ENCODE data around the gene OR10G4.
"Not testable (repeated sequence)": the region's sequence is repeated elsewhere in the genome, so short reads cannot be mapped to it uniquely, and the experiment has no call there.

Gene OR10G4, protein sequence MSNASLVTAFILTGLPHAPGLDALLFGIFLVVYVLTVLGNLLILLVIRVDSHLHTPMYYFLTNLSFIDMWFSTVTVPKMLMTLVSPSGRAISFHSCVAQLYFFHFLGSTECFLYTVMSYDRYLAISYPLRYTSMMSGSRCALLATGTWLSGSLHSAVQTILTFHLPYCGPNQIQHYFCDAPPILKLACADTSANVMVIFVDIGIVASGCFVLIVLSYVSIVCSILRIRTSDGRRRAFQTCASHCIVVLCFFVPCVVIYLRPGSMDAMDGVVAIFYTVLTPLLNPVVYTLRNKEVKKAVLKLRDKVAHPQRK

DNA sequence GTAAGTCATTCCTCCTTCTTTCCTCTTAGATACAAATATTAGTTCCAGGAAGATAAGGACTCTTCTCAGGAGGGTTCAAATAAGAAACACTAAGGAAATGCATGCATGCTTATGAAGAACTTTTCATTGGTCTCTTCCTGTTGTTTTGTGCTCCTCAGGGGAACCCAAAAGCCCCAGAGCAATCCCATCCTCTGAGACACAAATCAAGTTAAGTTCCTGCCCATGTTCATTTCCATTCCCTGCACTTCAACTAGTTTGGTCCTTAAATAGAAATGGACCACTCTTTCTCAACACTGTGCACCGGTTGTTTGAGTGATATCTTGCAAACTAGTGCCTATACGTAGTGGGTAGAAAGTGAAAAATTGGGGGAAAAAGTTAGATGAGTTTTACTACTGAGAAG, at the start of gene OR10G4:
Gene OR10G4 (plus strand): TSS at position 301 of the 400 bp plus-strand sequence. CDS start 2,578 bp downstream, outside the sequence.
- no peak for DNase-seq (ENCODE audit: low read depth in 2 of 2)

DNA sequence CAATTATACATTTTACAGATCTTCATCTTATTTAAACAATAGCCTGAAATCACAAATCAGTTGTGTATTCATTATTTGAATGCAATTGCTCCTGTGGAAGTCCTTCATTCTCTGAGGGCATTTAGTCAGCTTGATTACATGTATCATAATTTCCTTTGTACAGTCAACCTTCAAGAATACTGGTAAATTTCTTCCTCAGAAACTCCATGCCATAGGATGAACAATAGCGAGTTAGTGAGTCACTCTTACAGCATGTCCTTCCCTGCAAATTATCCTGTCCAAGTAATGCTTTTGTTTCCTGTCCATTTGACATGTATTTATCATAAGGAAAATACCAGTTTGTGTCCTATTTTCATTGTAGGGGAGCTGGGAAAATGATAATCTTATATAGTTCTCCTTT, 39.0 kb upstream of the OR10G4 start:
- DNase-seq (ENCODE audit: low read depth in 2 of 2): no peak

GRCh38 chr11:123976770-123977560, 35.8 kb upstream of the OR10G4 start:
- no peak for DNase-seq (ENCODE audit: low read depth in 2 of 2)

GRCh38 chr11:123977731-123978347, 35.0 kb upstream of the OR10G4 start, which contains the start of gene OR10S1:
Gene OR10S1 (minus strand): TSS chr11:123977781. CDS start chr11:123977664, 117 bp downstream.
- no peak for DNase-seq (ENCODE audit: low read depth in 2 of 2)

- DNase-seq (ENCODE audit: low read depth in 2 of 2): no peak
Measured at GRCh38 chr11:123979311-123979710, 33.5 kb upstream of the OR10G4 start.

DNA sequence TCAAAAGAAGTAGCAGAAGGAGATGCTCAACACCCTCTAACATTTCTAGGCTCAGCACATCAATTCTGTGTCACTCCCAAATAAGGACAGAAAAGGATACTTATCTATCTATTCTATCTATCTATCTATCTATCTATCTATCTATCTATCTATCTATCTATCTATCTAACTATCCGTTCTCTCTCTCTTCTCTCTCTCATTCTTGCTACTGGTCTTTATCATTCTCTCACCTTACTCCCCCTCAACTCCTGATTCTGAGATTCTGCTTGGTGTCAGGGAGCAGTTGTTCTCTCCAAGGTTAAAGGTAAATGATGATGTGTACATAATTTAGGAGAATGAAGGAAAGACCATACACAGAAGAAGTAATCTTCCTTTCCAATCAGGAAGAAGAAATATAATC, 17.7 kb upstream of the OR10G4 start, which contains the start of gene OR10G6:
Gene OR10G6 (minus strand): TSS at position 43 of the 400 bp plus-strand sequence. CDS start 0 bp downstream, at position 43.
- DNase-seq (ENCODE audit: low read depth in 2 of 2): no peak

DNA sequence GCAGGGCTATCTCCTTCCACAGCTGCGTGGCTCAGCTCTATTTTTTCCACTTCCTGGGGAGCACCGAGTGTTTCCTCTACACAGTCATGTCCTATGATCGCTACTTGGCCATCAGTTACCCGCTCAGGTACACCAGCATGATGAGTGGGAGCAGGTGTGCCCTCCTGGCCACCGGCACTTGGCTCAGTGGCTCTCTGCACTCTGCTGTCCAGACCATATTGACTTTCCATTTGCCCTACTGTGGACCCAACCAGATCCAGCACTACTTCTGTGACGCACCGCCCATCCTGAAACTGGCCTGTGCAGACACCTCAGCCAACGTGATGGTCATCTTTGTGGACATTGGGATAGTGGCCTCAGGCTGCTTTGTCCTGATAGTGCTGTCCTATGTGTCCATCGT, 3.0 kb downstream of the OR10G4 start:
- DNase-seq (ENCODE audit: low read depth in 2 of 2): not testable (repeated sequence)

DNA sequence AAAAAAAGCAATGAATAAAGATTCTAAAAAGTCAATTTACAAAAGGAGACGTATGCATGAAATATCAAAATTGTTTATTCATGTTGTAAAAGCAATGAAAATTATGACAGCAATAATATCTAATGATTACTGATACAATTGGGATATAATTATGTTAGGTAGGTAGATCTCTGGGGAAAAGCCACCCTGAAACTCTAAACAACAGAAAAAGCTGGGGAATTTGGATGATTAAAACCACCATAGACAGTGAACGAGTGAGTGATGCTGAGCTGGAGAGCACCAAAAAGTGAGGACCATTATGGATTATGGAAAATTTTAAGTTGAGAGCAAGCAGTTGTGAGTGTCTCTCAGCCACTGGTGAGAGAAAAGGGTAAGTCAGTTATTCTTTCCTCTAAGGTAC, 13.7 kb downstream of the OR10G4 start, which contains the start of gene OR10G8:
Gene OR10G8 (plus strand): TSS at position 301 of the 400 bp plus-strand sequence. CDS start 2,825 bp downstream, outside the sequence.
- no peak for DNase-seq (ENCODE audit: low read depth in 2 of 2)

DNA sequence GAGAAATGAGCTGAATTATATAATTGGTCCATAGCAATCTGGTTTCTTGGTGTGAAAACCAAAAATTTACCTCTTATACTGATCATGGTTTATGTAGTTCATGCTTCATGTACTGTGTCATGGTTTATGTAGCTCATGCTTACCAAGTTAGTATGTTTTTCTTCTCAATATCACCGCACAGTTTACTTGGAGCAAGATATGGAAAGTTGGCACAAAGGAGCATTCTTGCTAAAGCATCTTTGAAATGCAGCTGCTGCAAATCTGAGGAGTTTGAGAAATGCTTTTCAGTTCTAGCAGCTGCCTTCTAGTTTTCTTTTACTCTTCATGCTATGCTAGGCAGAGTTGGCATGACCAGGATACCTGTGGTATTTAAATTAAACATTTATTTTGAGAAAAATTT, 23.9 kb downstream of the OR10G4 start:
- no peak for DNase-seq (ENCODE audit: low read depth in 2 of 2)

- no peak for DNase-seq (ENCODE audit: low read depth in 2 of 2)
Measured at GRCh38 chr11:124039557-124039956, 26.8 kb downstream of the OR10G4 start.

GRCh38 chr11:124041254-124041653, 28.5 kb downstream of the OR10G4 start, which contains the start of gene OR10G7:
Gene OR10G7 (minus strand): TSS chr11:124041325. CDS start chr11:124039001, 2,324 bp downstream.
- no peak for DNase-seq (ENCODE audit: low read depth in 2 of 2)

DNA sequence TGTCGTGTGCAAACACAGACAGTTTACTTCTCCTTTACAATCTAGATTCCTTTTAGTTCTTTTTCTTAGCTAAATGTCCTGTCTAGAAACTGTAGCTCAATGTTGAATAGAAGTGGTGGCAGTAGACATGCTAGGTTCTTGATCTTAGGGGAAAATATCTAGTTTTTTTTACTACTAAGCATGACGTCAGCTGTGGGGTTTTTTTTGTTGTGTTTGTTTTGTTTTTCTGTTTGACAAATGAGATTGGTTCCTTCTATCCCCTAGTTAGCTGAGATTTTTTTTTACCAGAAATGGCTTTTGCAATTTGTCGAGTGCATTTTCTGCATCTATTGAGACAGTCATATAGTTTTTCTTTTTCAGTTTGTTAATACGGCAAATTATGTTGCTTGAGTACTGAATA, 30.6 kb downstream of the OR10G4 start:
- DNase-seq (ENCODE audit: low read depth in 2 of 2): no peak

DNA sequence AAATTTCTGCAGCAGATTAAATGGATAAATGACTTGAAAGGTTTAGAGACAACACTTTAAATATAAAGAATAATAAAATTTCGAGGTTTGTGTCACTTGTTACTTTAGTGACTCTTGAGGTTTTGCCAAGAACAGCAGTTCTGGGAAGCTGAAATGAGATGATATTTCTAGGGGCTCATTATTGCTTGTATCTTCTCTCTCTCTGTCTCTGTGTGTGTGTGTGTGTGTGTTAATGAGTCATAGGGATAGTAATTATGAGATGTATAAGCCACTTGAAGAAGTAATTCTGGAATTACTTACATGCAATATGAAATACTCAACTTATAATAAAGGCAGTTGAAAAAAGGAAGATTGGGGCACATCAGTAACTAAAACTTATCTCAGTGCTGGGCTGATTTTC, 38.0 kb downstream of the OR10G4 start:
- DNase-seq (ENCODE audit: low read depth in 2 of 2): no peak

DNA sequence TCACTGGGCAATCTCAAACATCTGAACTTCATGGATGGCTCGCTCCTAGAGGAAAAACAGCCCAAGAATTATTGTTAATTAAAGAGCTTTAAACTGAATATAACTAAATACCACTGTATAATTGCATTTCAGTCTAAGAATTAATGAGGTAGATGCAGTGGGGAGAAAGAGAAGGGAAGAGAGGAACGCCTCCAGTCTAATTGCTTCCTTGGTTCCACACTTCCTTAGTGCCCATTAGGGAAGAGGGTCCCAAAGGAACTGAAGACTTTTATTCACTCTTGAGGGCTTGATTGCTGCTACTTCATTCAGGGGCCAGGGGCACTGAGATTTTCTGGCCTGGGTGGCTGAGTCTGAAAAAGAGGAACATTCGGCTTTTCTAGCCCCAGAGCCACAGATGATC, 40.2 kb downstream of the OR10G4 start:
- DNase-seq (ENCODE audit: low read depth in 2 of 2): no peak
